Measurements from ENCODE around the gene NOS1AP. TPM values are rescaled to one million over a fixed set of nuclear protein-coding genes. Genes with fewer than 3 reads are reported as not detected.
A peak's percentile ranks its signal among the peaks of the same experiment; 100 is the strongest.

NOS1AP gene
- polyA plus RNA-seq, 1 donor, result 2.7 TPM

- Histone ChIP-seq H3K36me3 (ENCODE audit: control insufficient read depth, insufficient read depth, low read length) (peaks cover 18% of the 10 kb centered on the region), H3K9me3 (ENCODE audit: control insufficient read depth, low read depth, low read length) (no peaks in the 10 kb centered on the region), H3K4me3 (ENCODE audit: low read length) (no peak overlapping the region), H3K27ac (ENCODE audit: low read length) (no peak overlapping the region), H3K4me1 (ENCODE audit: control insufficient read depth, insufficient read depth, low read length) (peaks cover 50% of the 10 kb centered on the region), H3K27me3 (ENCODE audit: control insufficient read depth, insufficient read depth, low read length) (no peaks in the 10 kb centered on the region)
- 92% methylated on average over 2 of the region's 10 CpGs for WGBS (ENCODE audit: insufficient coverage, low lambda C conversion rate)
- DNase-seq, result no peak
These were observed 315.2 kb downstream of the NOS1AP start for GRCh38 chr1:162384601-162385279.

GRCh38 chr1:162385280-162385623 lies 315.8 kb downstream of the NOS1AP start:
- Histone ChIP-seq H3K4me1 (ENCODE audit: control insufficient read depth, insufficient read depth, low read length) (peaks cover 53% of the 10 kb centered on the region), H3K27me3 (ENCODE audit: control insufficient read depth, insufficient read depth, low read length) (no peaks in the 10 kb centered on the region), H3K27ac (ENCODE audit: low read length) (no peak overlapping the region), H3K36me3 (ENCODE audit: control insufficient read depth, insufficient read depth, low read length) (peaks cover 18% of the 10 kb centered on the region), H3K4me3 (ENCODE audit: low read length) (no peak overlapping the region), H3K9me3 (ENCODE audit: control insufficient read depth, low read depth, low read length) (peaks cover 2% of the 10 kb centered on the region)
- whole genome bisulfite sequencing (ENCODE audit: insufficient coverage, low lambda C conversion rate), result no CpG with 5 or more reads among the region's 3 CpGs
- no peak for DNase-seq

GRCh38 chr1:162385702-162386101 lies 316.2 kb downstream of the NOS1AP start:
- no peaks in the 10 kb centered on the region for H3K27me3 ChIP-seq (ENCODE audit: control insufficient read depth, insufficient read depth, low read length)
- H3K9me3 ChIP-seq (ENCODE audit: control insufficient read depth, low read depth, low read length), result peaks cover 3% of the 10 kb centered on the region
- peaks cover 18% of the 10 kb centered on the region for H3K36me3 ChIP-seq (ENCODE audit: control insufficient read depth, insufficient read depth, low read length)
- DNase-seq, result no peak
- WGBS (ENCODE audit: insufficient coverage, low lambda C conversion rate), result no CpG with 5 or more reads among the region's 3 CpGs
- H3K4me3 ChIP-seq (ENCODE audit: low read length), result no peak overlapping the region
- H3K27ac ChIP-seq (ENCODE audit: low read length), result no peak overlapping the region
- H3K4me1 ChIP-seq (ENCODE audit: control insufficient read depth, insufficient read depth, low read length), result peaks cover 54% of the 10 kb centered on the region

- Histone ChIP-seq H3K4me3 (ENCODE audit: low read length) (no peak overlapping the region), H3K27ac (ENCODE audit: low read length) (no peak overlapping the region), H3K4me1 (ENCODE audit: control insufficient read depth, insufficient read depth, low read length) (peaks cover 52% of the 10 kb centered on the region), H3K36me3 (ENCODE audit: control insufficient read depth, insufficient read depth, low read length) (peaks cover 18% of the 10 kb centered on the region), H3K9me3 (ENCODE audit: control insufficient read depth, low read depth, low read length) (peaks cover 3% of the 10 kb centered on the region), H3K27me3 (ENCODE audit: control insufficient read depth, insufficient read depth, low read length) (no peaks in the 10 kb centered on the region)
- WGBS (ENCODE audit: insufficient coverage, low lambda C conversion rate), result 100% methylated on average over 1 of the region's 8 CpGs
- DNase-seq, result no peak
These were observed 317.1 kb downstream of the NOS1AP start for GRCh38 chr1:162386292-162387225.

- H3K9me3 ChIP-seq (ENCODE audit: control insufficient read depth, low read depth, low read length), result peaks cover 3% of the 10 kb centered on the region
- H3K4me1 ChIP-seq (ENCODE audit: control insufficient read depth, insufficient read depth, low read length), result peaks cover 47% of the 10 kb centered on the region
- DNase-seq, result no peak
- H3K27me3 ChIP-seq (ENCODE audit: control insufficient read depth, insufficient read depth, low read length), result no peaks in the 10 kb centered on the region
- H3K4me3 ChIP-seq (ENCODE audit: low read length), result no peak overlapping the region
- peaks cover 18% of the 10 kb centered on the region for H3K36me3 ChIP-seq (ENCODE audit: control insufficient read depth, insufficient read depth, low read length)
- H3K27ac ChIP-seq (ENCODE audit: low read length), result no peak overlapping the region
- WGBS (ENCODE audit: insufficient coverage, low lambda C conversion rate), result 95% methylated on average over 8 of the region's 20 CpGs
These were observed 318.0 kb downstream of the NOS1AP start for GRCh38 chr1:162387226-162388082.

- H3K27ac ChIP-seq (ENCODE audit: low read length), result no peak overlapping the region
- no peak for DNase-seq
- H3K9me3 ChIP-seq (ENCODE audit: control insufficient read depth, low read depth, low read length), result peaks cover 3% of the 10 kb centered on the region
- peaks cover 40% of the 10 kb centered on the region for H3K4me1 ChIP-seq (ENCODE audit: control insufficient read depth, insufficient read depth, low read length)
- no peaks in the 10 kb centered on the region for H3K27me3 ChIP-seq (ENCODE audit: control insufficient read depth, insufficient read depth, low read length)
- 100% methylated on average over 1 of the region's 8 CpGs for WGBS (ENCODE audit: insufficient coverage, low lambda C conversion rate)
- H3K4me3 ChIP-seq (ENCODE audit: low read length), result no peak overlapping the region
- H3K36me3 ChIP-seq (ENCODE audit: control insufficient read depth, insufficient read depth, low read length), result peaks cover 12% of the 10 kb centered on the region
These were observed 318.6 kb downstream of the NOS1AP start for GRCh38 chr1:162388083-162388594.

GRCh38 chr1:162388615-162389014 lies 319.1 kb downstream of the NOS1AP start:
- no peak for DNase-seq
- peak overlapping the region; percentile 54 for H3K27ac ChIP-seq (ENCODE audit: low read length)

GRCh38 chr1:162389021-162389818 lies 319.7 kb downstream of the NOS1AP start:
- Histone ChIP-seq H3K27me3 (ENCODE audit: control insufficient read depth, insufficient read depth, low read length) (no peaks in the 10 kb centered on the region), H3K36me3 (ENCODE audit: control insufficient read depth, insufficient read depth, low read length) (peaks cover 1% of the 10 kb centered on the region), H3K4me1 (ENCODE audit: control insufficient read depth, insufficient read depth, low read length) (peaks cover 30% of the 10 kb centered on the region), H3K27ac (ENCODE audit: low read length) (peak overlapping the region; percentile 54), H3K4me3 (ENCODE audit: low read length) (no peak overlapping the region), H3K9me3 (ENCODE audit: control insufficient read depth, low read depth, low read length) (peaks cover 3% of the 10 kb centered on the region)
- peak in 1 of 2 donors; percentile 45 for DNase-seq
- 30% methylated on average over 2 of the region's 11 CpGs for WGBS (ENCODE audit: insufficient coverage, low lambda C conversion rate)

More at GRCh38 chr1:162388615-162389014, 319.1 kb downstream of the NOS1AP start:
- Histone ChIP-seq H3K27me3 (ENCODE audit: control insufficient read depth, insufficient read depth, low read length) (no peaks in the 10 kb centered on the region), H3K9me3 (ENCODE audit: control insufficient read depth, low read depth, low read length) (peaks cover 3% of the 10 kb centered on the region), H3K4me3 (ENCODE audit: low read length) (no peak overlapping the region), H3K4me1 (ENCODE audit: control insufficient read depth, insufficient read depth, low read length) (peaks cover 35% of the 10 kb centered on the region), H3K36me3 (ENCODE audit: control insufficient read depth, insufficient read depth, low read length) (peaks cover 7% of the 10 kb centered on the region)
- WGBS (ENCODE audit: insufficient coverage, low lambda C conversion rate), result no CpG with 5 or more reads among the region's 5 CpGs

GRCh38 chr1:162389971-162390370 lies 320.5 kb downstream of the NOS1AP start:
- peaks cover 30% of the 10 kb centered on the region for H3K4me1 ChIP-seq (ENCODE audit: control insufficient read depth, insufficient read depth, low read length)
- DNase-seq, result peak; percentile 77 to 85
- no peaks in the 10 kb centered on the region for H3K36me3 ChIP-seq (ENCODE audit: control insufficient read depth, insufficient read depth, low read length)
- WGBS (ENCODE audit: insufficient coverage, low lambda C conversion rate), result no CpG with 5 or more reads among the region's 9 CpGs
- peaks cover 3% of the 10 kb centered on the region for H3K9me3 ChIP-seq (ENCODE audit: control insufficient read depth, low read depth, low read length)
- no peaks in the 10 kb centered on the region for H3K27me3 ChIP-seq (ENCODE audit: control insufficient read depth, insufficient read depth, low read length)
- H3K4me3 ChIP-seq (ENCODE audit: low read length), result no peak overlapping the region
- H3K27ac ChIP-seq (ENCODE audit: low read length), result peak overlapping the region; percentile 54
